HG02678 (cell line): ENCODE results near the gene DNHD1.

Experiments
- ATAC-seq: cut with Tn5 transposase; IDR thresholded peaks from one replicate; pipeline ENCODE4 v1.9.1; 2021; ENCODE audit warnings: mild to moderate bottlenecking, moderate library complexity; ENCODE audit not compliant: unreplicated experiment

DNHD1 gene

DNA sequence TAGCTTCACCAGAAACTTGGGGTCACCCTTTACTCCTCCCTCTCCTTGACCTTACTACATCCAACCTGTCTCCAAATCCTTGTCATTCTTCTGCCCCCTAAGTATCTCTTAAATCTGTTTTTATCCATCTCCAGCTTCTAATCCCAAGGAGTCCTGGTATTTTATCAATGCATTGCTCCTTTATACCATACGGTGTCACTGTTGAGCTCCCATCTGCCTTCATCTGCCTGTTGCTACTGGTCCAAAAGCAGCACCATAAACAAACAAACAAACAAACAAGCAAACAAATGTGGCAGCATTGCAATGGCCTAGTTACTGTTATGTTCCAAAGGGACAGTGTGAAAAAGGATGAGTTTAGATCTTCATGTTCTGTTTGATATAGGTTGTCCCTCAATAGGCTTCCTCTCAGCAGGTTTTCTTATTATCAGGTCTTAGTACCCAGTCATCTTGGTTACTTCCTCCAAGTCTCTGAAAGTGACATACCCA lies 34.2 kb downstream of the DNHD1 start:
- no peak for ATAC-seq

- no peak for ATAC-seq
Observed at GRCh38 chr11:6538456-6538855, 41.4 kb downstream of the DNHD1 start.

GRCh38 chr11:6538945-6539344 lies 41.9 kb downstream of the DNHD1 start:
- ATAC-seq: no peak

GRCh38 chr11:6539748-6540268 lies 42.7 kb downstream of the DNHD1 start:
- ATAC-seq: no peak

DNA sequence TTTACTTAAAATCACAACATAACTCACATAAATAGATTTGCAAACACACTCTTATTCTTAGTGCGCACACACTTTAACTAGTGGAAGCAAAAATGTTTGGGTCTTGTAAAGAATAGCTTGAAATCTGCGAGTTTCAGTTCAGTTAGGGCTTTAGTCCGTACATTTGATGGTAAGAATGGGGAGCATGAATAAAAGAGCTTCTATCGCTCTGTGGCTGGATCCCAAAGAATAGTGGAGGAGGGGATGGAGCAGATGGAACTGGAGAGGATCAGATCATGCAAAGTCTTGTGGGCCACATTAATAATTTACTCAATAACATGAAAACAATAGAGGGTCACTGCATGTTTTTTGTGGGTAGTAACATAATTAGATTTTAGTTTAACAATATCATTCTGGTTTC lies 44.3 kb downstream of the DNHD1 start:
- ATAC-seq: no peak

DNA sequence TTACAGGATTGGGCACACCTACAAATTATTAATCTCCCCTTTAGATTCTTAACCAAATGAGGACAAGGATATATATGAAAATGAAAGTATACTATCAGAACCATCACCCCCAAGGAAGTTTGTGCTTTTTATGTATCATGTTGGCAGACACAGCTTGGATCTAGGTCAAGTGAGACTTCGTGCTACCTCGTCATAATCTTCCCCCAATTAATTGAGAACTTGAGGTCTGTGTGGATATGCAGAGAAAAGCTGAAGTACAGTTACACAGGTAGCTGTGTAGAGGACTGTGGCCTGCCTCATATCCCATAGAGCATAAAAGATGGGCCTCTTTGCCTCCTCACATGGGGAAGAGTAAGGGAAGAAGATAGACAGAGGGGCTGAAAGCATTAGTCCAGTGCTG lies 45.6 kb downstream of the DNHD1 start:
- no peak for ATAC-seq

DNA sequence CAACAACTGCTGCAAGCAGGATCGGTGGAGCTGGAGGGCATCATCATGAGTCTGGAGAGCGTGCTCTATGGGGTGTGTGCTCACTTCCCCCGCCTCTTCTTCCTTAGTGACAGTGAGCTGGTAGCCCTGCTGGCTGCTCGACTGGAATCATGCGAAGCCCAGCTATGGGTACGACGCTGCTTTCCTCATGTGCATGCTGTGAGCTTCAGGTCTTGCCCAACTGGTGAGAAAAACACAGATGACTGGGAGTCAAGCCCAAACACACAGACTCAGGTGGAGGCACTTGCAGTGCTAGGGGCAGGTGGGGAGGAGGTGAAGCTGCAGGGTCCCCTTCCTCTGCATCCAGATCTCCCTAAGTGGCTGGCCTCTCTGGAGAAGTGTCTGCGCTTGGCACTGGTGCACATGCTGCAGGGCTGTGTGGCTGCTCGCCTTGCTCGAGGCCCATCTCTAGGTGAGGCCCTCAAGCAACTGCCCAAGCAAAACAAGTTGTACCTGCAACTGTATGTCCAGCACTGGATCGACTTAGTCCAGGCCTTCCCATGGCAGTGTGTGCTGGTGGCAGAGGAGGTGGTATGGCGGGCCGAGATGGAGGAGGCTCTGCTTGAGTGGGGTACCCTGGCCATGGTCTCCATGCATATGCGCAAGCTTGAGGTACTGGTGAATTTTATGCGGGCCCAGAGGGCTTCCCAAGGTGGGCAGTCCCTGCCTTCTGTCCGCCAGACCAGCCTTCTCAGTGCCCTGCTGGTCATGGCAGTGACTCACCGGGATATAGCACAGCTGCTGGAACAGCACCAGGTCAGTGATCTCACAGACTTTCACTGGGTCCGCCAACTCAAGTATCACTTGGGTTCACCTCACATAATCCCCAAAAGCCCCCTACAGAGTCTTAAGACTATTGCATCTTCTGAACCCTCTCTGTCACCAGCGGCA lies 48.1 kb downstream of the DNHD1 start:
- ATAC-seq: no peak

- ATAC-seq: no peak
Observed at GRCh38 chr11:6545917-6546605, 49.0 kb downstream of the DNHD1 start.

DNA sequence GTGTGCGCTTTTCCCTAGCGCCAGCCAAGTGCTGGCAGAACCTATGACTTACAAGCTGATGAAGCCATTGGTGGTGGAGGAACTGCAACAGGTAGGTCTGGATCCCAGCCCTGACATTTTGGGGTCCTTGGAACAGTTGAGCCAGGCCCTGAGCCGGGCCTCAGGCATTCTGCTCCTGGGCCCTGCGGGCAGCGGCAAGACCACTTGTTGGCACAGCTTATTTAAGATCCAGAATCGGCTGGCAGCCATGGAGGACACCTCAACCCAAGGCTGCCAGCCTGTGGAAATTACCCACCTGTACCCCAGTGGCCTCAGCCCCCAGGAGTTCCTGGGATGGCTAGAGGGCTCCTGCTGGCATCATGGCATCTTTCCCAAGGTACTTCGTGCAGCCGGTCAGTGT lies 49.7 kb downstream of the DNHD1 start:
- ATAC-seq: no peak

- ATAC-seq: no peak
Observed at GRCh38 chr11:6547177-6547576, 50.1 kb downstream of the DNHD1 start.

GRCh38 chr11:6548121-6548520 lies 51.0 kb downstream of the DNHD1 start:
- ATAC-seq: no peak

DNA sequence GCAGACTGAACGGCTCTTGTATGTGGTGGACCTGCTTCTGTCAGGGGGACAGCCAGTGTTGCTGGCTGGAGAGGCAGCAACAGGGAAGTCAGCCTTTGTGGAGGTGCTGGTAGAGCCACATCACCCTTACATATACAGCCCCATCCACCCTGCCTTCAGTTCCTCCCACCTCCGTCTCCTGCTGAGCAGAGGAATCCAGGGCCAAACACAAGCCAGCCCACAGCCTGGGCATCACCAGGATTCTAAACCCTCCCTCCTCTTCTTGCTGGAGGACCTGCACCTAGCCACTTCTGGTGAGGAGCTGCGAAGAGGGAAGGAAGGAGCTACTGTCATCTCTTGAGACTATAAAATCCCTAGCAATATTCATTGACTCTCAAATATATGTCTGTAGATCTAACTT lies 51.6 kb downstream of the DNHD1 start:
- ATAC-seq: no peak

DNA sequence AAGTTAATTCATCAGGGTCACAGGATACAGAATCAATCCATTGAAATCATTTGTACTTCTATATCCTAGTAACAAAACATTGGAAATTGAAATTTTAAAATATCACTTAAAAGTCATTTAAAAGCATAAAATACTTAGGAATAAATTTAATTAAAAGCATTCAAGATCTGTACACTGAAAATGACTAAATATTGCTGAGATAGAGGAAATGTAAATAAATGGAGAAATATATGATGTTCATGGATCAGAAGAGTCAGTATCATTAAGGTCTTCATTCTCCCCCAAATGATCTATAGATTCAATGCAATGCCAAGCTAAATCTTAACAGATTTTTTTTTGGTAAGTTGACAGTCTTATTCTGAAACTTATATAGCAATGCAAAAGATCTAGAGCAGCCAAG lies 56.6 kb downstream of the DNHD1 start:
- ATAC-seq: no peak

- no peak for ATAC-seq
Observed at GRCh38 chr11:6554828-6555706, 58.0 kb downstream of the DNHD1 start.

DNA sequence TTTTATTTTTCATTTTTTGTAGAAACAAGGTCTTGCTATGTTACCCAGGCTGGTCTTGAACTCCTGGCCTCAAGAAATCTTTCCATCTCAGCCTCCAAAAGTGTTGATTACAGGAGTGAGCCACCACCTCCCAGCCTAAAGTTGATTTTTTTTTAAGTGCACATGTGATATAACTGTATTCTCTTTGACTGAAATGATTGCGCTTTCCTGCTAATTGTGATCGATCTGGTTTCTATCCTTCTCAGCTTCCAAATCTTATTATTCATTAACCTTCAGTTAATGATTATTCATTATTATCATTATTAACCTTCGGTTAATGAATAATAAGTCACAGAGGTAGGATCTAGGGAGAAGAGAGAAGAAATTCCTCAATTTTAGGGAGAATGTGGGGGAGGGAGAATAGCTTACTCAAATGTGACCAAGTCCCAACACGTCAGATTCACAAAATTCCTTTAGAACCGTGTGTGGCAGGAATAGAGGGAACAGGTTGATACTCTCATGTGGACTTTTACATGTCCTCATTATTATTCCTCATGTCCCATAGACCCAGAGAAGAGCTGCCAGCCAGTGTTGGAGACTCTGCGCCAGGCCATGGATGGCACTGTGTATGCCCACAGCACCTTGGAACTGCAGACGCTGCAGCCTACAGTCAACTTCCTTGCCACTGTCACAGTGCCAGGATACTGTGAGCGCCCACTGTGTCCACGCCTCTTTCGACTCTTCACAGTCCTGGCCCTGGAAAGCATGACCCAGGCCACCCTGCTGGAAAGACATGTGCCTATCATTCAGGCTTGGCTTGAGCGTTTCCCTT lies 59.3 kb downstream of the DNHD1 start:
- no peak for ATAC-seq

DNA sequence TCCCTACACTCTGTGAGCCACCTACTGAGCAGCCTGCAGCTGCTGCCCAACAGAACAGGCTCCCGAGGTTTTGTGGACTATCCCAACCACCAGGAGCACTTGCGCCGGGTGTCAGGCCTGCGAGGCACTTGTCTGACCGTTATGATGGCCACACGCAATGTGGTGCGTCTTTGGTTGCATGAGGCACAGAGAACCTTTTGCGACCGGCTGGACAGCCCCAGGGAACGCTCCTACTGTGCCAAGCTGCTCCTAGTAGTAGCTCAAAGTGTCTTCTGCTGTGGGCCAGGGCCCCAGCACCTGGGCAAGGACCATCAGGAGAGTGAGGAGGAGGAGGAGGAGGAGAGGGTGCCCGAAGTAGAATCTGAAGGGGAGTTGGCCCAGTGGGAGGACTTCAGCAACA lies 60.0 kb downstream of the DNHD1 start:
- ATAC-seq: no peak

- ATAC-seq: no peak
Observed at GRCh38 chr11:6557761-6558674, 60.9 kb downstream of the DNHD1 start.

DNA sequence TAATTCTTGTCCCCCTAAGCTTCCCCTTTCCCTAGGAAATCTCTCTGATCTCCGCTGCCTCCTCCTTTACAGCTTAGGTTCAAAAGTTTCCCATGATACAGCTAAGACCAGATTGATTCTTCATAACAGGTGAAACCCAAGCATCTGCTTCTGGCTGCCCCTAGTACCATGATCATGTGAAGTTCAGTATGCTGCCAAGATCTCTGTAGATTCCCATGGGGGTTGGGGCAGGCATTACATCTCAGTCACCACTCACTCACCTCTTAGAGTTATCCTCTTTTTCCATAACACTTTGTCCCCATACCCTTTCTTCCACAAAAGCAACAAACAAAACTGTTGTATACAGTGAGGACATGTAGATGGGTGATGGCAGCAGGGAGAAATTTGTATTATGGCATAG lies 62.3 kb downstream of the DNHD1 start:
- no peak for ATAC-seq

DNA sequence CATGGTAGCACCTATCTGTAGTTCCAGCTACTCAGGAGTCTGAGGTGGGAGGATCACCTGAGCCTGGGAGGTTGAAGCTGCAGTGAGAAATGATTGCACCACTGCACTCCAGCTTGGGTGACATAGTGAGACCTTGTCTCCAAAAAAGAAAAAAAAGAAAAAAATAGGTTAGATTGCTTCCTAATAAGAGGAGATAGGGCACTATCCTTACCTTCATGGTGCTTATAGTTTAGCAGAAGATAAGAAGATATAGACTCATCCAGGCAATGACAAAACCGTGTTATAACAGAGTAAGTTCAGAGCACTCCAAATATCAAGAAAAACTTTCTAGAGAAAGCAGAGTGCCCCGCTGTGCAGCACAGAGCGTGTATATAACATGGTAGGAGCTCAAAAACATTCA lies 64.2 kb downstream of the DNHD1 start:
- ATAC-seq: no peak
